Liver (tissue), 9 donors: ENCODE measurements around the gene ZNF618. TPM values are rescaled to one million over a fixed set of nuclear protein-coding genes. Genes with fewer than 3 reads are reported as not detected.
A peak's percentile ranks its signal among the peaks of the same experiment; 100 is the strongest.

Experiments used
- DNase-seq: peaks from one replicate; pipeline ENCODE4 v3.0.0-alpha.2; 2017; ENCODE audit warnings: low spot score
- H3K27ac ChIP-seq, 2 donors: one replicate each; pipeline ENCODE4 v1.7.0; 2013; ENCODE audit warnings: inconsistent platforms in 2 of 2, low read length in 2 of 2, control low read depth in 1 of 2, low read depth in 1 of 2, mild to moderate bottlenecking in 1 of 2
- H3K27me3 ChIP-seq, 4 donors: one replicate each; pipeline versions ENCODE4 v1.6.1 to v1.7.0; 2013; ENCODE audit warnings: low read length in 3 of 4, inconsistent platforms in 1 of 4, mild to moderate bottlenecking in 1 of 4, moderate library complexity in 1 of 4; ENCODE audit not compliant: control insufficient read depth in 4 of 4, insufficient read depth in 4 of 4
- H3K36me3 ChIP-seq, 4 donors: one replicate each; pipeline versions ENCODE4 v1.6.1 to v1.7.0; 2013; ENCODE audit warnings: low read length in 3 of 4, mild to moderate bottlenecking in 3 of 4, low read depth in 1 of 4, moderate library complexity in 1 of 4; ENCODE audit not compliant: control insufficient read depth in 4 of 4, insufficient read depth in 3 of 4
- H3K4me1 ChIP-seq, 4 donors: one replicate each; pipeline versions ENCODE4 v1.6.1 to v1.7.0; 2013; ENCODE audit warnings: low read length in 3 of 4, mild to moderate bottlenecking in 3 of 4, moderate library complexity in 1 of 4; ENCODE audit not compliant: control insufficient read depth in 4 of 4, insufficient read depth in 4 of 4
- H3K4me3 ChIP-seq, 3 donors: one replicate each; pipeline versions ENCODE4 v1.6.1 to v1.7.0; 2013; ENCODE audit warnings: low read length in 3 of 3, control low read depth in 1 of 3, low read depth in 1 of 3, mild to moderate bottlenecking in 1 of 3
- H3K9ac ChIP-seq, 2 donors: one replicate each; pipeline ENCODE4 v1.7.0; 2013; ENCODE audit warnings: low read length in 2 of 2, mild to moderate bottlenecking in 2 of 2, moderate library complexity in 2 of 2, control low read depth in 1 of 2, low read depth in 1 of 2
- H3K9me3 ChIP-seq, 4 donors: one replicate each; pipeline versions ENCODE4 v1.6.1 to v1.7.0; 2013; ENCODE audit warnings: low read length in 3 of 4; ENCODE audit not compliant: control insufficient read depth in 4 of 4
- ATF3 ChIP-seq: IDR thresholded peaks from 2 replicates; pipeline ENCODE4 v1.6.1; 2016; ENCODE audit warnings: antibody characterized with exemption
- FOXA1 ChIP-seq: IDR thresholded peaks from 2 replicates; pipeline ENCODE4 v1.6.1; 2016; ENCODE audit warnings: antibody characterized with exemption
- GABPA ChIP-seq, 2 donors: IDR thresholded peaks in 1 of 2; conservative IDR thresholded peaks in 1 of 2; 2 replicates each; pipeline ENCODE4 v1.6.1; 2016; ENCODE audit warnings: antibody characterized with exemption in 2 of 2, mild to moderate bottlenecking in 1 of 2, moderate library complexity in 1 of 2
- HNF4A ChIP-seq, 2 donors: conservative IDR thresholded peaks; 2 replicates each; pipeline ENCODE4 v1.6.1; 2016; ENCODE audit warnings: antibody characterized with exemption in 2 of 2, mild to moderate bottlenecking in 2 of 2
- NR2F2 ChIP-seq: IDR thresholded peaks from 2 replicates; pipeline ENCODE4 v1.6.1; 2016; ENCODE audit warnings: antibody characterized with exemption
- RAD21 ChIP-seq, 2 donors: IDR thresholded peaks; 2 replicates each; pipeline ENCODE4 v1.6.1; 2016; ENCODE audit warnings: antibody characterized with exemption in 2 of 2, mild to moderate bottlenecking in 2 of 2
- RXRA ChIP-seq, 2 donors: IDR thresholded peaks; 2 replicates each; pipeline ENCODE4 v1.6.1; 2017 to 2018; ENCODE audit warnings: antibody characterized with exemption in 2 of 2, mild to moderate bottlenecking in 1 of 2
- YY1 ChIP-seq: IDR thresholded peaks from 2 replicates; pipeline ENCODE4 v1.6.1; 2016; ENCODE audit warnings: antibody characterized with exemption, mild to moderate bottlenecking
- whole genome bisulfite sequencing: extraction: QIAGEN DNeasy Blood & Tissue Kit; methylation state at CpG from one replicate; pipeline ENCODE4 v1.1.7; 2013; 5-methylcytosine and 5-hydroxymethylcytosine counted together
- polyA plus RNA-seq, 2 donors: library from polyadenylated mRNA; stranded (reverse) in 1 of 2; unstranded in 1 of 2; fragments of 200-250 nt in 1 of 2; fragments of >200 nt in 1 of 2; fragmentation: Nextera tagmentation in 1 of 2; extraction: Ambion mirVana in 1 of 2; gene quantifications; one replicate each; pipeline versions ENCODE4 v1.2.1 to v1.2.3, GENCODE V29; 2013 to 2015
- total RNA-seq, 2 donors: library from RNA; depleted of rRNA; stranded (reverse); fragments of >200 nt; gene quantifications; one replicate each; pipeline ENCODE4 v1.2.3, GENCODE V29; 2014
- TF ChIP-seq, protein P1 (sequence below): IDR thresholded peaks from 2 replicates; pipeline ENCODE4 v1.6.1; 2016; ENCODE audit warnings: antibody characterized with exemption
- TF ChIP-seq, protein P2 (sequence below): IDR thresholded peaks from 2 replicates; pipeline ENCODE4 v1.6.1; 2016; ENCODE audit warnings: antibody characterized with exemption, mild to moderate bottlenecking
- TF ChIP-seq, protein P3 (sequence below): fragments of 150-350 bp; IDR thresholded peaks from 2 replicates; pipeline ENCODE4 v1.5.1; 2017; ENCODE audit warnings: improper control_type of control experiment, low read depth, low read length; ENCODE audit not compliant: missing input control
- donor health status: healthy.
- donor health status: healthy.
- donor health status: healthy.
- donor health status: healthy.
- donor health status: healthy.

Gene ZNF618
- total and polyA plus RNA-seq, 4 donors, result 2.2 to 6.5 (median 3.7) TPM

DNA sequence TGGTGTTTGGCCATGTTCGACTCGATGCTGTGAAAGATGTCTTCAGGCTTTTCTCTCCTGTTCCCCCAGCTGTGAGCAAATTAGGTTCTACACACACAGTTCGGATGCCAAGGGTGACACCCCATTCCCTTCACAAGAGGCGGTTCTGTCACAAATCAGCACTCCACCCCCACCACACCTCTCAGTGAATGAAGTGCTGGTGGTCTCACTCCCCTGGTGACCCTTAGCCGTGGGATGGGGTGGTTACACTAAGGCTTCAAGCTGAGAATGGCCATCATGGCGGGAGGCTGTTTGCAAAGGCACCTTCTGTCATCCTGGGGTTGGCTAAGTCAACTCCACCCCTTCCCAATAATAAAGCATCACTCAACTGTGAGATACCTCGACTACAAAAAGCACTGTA, 175.6 kb downstream of the ZNF618 start:
- WGBS, result 81% methylated on average over 7 of the region's 7 CpGs
- Histone ChIP-seq H3K9ac (no peak overlapping the region), H3K36me3 (peaks cover 5 to 25% (median 19%) of the 10 kb centered on the region in 4 donors), H3K27me3 (no peaks in the 10 kb centered on the region), H3K4me1 (no peaks in the 10 kb centered on the region), H3K4me3 (no peak overlapping the region), H3K27ac (no peak overlapping the region), H3K9me3 (no peaks in the 10 kb centered on the region)
- TF ChIP-seq ATF3, result no peak
- no peak for TF ChIP-seq RAD21 (IDR thresholded peaks at IDR 0.05)
- TF ChIP-seq GABPA (IDR thresholded peaks at IDR 0.05 in 1 of 2, conservative IDR thresholded peaks at IDR 0.05 in 1 of 2), result no peak
- no peak for TF ChIP-seq NR2F2
- DNase-seq, result peak; percentile 3

DNA sequence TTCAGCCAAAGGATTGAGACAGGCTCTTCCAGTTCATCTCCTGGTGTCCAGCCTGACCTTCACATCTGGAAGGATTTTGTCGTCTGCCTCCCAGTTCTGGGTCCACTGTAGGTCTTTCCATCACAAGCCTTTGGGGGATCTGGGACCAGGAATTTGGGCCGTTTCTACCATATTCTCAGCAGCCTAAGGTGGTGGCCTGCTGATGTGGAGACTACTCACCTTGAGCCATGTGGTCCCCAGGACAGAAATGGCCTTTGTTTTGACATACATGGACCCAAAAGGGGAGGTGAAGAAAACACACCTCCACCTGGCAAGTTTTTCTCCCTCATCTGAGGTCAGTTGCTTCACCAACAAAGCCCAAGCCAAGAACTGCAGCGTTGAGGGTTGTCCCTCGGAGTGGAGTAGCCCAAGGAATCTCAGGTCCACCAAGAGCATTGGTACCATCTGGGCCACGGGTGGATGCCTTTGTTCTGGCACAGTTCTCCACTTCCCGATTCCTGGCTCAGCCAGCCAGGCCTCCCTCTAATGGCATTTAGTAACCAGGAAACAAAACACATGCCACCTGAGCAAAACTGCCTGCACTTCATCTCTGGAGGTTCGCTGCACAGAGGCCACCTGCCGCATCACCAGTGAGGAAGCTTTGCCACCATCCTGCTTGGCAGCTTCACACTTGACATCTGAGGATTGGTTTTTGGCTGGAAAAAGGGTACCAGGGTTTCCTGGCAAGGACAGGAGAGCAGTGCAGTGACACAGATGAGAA, 177.3 kb downstream of the ZNF618 start:
- Histone ChIP-seq H3K4me1 (no peaks in the 10 kb centered on the region), H3K27me3 (no peaks in the 10 kb centered on the region), H3K36me3 (peaks cover 5 to 21% (median 13%) of the 10 kb centered on the region in 4 donors), H3K27ac (no peak overlapping the region), H3K9ac (no peak overlapping the region), H3K4me3 (no peak overlapping the region), H3K9me3 (no peaks in the 10 kb centered on the region)
- TF ChIP-seq, protein P1, sequence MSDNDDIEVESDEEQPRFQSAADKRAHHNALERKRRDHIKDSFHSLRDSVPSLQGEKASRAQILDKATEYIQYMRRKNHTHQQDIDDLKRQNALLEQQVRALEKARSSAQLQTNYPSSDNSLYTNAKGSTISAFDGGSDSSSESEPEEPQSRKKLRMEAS, result no peak
- TF ChIP-seq YY1 (no peak), RXRA (IDR thresholded peaks at IDR 0.05) (no peak), RAD21 (IDR thresholded peaks at IDR 0.05) (no peak), HNF4A (conservative IDR thresholded peaks at IDR 0.05) (no peak), FOXA1 (no peak)
- TF ChIP-seq, protein P2, sequence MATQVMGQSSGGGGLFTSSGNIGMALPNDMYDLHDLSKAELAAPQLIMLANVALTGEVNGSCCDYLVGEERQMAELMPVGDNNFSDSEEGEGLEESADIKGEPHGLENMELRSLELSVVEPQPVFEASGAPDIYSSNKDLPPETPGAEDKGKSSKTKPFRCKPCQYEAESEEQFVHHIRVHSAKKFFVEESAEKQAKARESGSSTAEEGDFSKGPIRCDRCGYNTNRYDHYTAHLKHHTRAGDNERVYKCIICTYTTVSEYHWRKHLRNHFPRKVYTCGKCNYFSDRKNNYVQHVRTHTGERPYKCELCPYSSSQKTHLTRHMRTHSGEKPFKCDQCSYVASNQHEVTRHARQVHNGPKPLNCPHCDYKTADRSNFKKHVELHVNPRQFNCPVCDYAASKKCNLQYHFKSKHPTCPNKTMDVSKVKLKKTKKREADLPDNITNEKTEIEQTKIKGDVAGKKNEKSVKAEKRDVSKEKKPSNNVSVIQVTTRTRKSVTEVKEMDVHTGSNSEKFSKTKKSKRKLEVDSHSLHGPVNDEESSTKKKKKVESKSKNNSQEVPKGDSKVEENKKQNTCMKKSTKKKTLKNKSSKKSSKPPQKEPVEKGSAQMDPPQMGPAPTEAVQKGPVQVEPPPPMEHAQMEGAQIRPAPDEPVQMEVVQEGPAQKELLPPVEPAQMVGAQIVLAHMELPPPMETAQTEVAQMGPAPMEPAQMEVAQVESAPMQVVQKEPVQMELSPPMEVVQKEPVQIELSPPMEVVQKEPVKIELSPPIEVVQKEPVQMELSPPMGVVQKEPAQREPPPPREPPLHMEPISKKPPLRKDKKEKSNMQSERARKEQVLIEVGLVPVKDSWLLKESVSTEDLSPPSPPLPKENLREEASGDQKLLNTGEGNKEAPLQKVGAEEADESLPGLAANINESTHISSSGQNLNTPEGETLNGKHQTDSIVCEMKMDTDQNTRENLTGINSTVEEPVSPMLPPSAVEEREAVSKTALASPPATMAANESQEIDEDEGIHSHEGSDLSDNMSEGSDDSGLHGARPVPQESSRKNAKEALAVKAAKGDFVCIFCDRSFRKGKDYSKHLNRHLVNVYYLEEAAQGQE, result no peak
- peak; percentile 16 for DNase-seq
- WGBS, result 88% methylated on average over 8 of the region's 8 CpGs

- Histone ChIP-seq H3K27me3 (no peaks in the 10 kb centered on the region), H3K36me3 (peaks cover 5 to 13% (median 7%) of the 10 kb centered on the region in 4 donors), H3K9ac (no peak overlapping the region), H3K27ac (no peak overlapping the region), H3K4me3 (no peak overlapping the region), H3K9me3 (no peaks in the 10 kb centered on the region), H3K4me1 (no peaks in the 10 kb centered on the region)
- WGBS, result 79% methylated on average over 10 of the region's 10 CpGs
- no peak for TF ChIP-seq HNF4A (conservative IDR thresholded peaks at IDR 0.05)
- TF ChIP-seq, protein P3, sequence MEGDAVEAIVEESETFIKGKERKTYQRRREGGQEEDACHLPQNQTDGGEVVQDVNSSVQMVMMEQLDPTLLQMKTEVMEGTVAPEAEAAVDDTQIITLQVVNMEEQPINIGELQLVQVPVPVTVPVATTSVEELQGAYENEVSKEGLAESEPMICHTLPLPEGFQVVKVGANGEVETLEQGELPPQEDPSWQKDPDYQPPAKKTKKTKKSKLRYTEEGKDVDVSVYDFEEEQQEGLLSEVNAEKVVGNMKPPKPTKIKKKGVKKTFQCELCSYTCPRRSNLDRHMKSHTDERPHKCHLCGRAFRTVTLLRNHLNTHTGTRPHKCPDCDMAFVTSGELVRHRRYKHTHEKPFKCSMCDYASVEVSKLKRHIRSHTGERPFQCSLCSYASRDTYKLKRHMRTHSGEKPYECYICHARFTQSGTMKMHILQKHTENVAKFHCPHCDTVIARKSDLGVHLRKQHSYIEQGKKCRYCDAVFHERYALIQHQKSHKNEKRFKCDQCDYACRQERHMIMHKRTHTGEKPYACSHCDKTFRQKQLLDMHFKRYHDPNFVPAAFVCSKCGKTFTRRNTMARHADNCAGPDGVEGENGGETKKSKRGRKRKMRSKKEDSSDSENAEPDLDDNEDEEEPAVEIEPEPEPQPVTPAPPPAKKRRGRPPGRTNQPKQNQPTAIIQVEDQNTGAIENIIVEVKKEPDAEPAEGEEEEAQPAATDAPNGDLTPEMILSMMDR, result no peak
- peak; percentile 14 for DNase-seq
These were observed 178.1 kb downstream of the ZNF618 start for GRCh38 chr9:114054191-114054690.
